Lower leg skin (tissue), 3 donors: ENCODE measurements around the gene TGFA.

Source experiments
- POLR2A ChIP-seq, 2 donors: fragments of 450-650 bp; IDR thresholded peaks; one replicate each; pipeline ENCODE4 v1.6.1; 2016 to 2017; ENCODE audit warnings: antibody characterized with exemption in 2 of 2, mild to moderate bottlenecking in 1 of 2, moderate library complexity in 1 of 2
- TF ChIP-seq, protein P1 (sequence below), 3 donors: fragments of 450-650 bp; IDR thresholded peaks; one replicate each; pipeline ENCODE4 v1.5.1; 2016; ENCODE audit warnings: antibody characterized with exemption in 3 of 3, mild to moderate bottlenecking in 3 of 3, moderate library complexity in 2 of 3

DNA sequence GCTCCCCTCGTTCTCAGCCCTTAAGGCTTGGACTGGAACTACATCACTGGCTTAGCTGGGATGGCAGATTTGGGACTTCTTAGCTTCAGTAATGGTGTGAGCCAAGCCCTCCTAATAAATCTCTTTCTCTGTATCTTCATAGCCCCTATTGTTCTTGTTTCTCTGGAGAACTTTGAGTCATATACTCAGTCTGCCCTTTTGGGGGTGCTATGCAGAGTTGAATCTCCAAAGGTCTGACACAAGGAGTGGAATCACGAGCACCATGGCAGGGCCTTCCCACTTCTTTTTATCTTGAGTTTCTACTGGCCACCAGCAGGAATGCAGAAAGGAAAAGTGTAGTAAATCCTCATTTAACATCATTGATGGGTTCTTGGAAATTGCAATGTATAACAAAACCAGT lies 13.3 kb upstream of the TGFA start:
- TF ChIP-seq, protein P1, sequence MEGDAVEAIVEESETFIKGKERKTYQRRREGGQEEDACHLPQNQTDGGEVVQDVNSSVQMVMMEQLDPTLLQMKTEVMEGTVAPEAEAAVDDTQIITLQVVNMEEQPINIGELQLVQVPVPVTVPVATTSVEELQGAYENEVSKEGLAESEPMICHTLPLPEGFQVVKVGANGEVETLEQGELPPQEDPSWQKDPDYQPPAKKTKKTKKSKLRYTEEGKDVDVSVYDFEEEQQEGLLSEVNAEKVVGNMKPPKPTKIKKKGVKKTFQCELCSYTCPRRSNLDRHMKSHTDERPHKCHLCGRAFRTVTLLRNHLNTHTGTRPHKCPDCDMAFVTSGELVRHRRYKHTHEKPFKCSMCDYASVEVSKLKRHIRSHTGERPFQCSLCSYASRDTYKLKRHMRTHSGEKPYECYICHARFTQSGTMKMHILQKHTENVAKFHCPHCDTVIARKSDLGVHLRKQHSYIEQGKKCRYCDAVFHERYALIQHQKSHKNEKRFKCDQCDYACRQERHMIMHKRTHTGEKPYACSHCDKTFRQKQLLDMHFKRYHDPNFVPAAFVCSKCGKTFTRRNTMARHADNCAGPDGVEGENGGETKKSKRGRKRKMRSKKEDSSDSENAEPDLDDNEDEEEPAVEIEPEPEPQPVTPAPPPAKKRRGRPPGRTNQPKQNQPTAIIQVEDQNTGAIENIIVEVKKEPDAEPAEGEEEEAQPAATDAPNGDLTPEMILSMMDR (IDR thresholded peaks at IDR 0.05): no peak
- TF ChIP-seq POLR2A (IDR thresholded peaks at IDR 0.05): no peak
